Retinal pigment epithelial cell (primary cell): Measurements from ENCODE around the gene CDC42BPG.
"Not testable (repeated sequence)": the region's sequence is repeated elsewhere in the genome, so short reads cannot be mapped to it uniquely, and the experiment has no call there.

Source experiments
- DNase-seq: peaks from one replicate; pipeline ENCODE4 v3.0.0-alpha.2; 2010; ENCODE audit warnings: low read depth
- H3K4me3 ChIP-seq: 2 replicates; pipeline ENCODE4 v1.5.1; 2011; ENCODE audit warnings: mild to moderate bottlenecking, low read length, control low read depth, moderate library complexity
- TF ChIP-seq, protein P1 (sequence below): conservative IDR thresholded peaks from 2 replicates; pipeline ENCODE4 v1.5.1; 2011; ENCODE audit warnings: low read depth, low read length, control low read depth, inconsistent platforms

The CDC42BPG gene

DNA sequence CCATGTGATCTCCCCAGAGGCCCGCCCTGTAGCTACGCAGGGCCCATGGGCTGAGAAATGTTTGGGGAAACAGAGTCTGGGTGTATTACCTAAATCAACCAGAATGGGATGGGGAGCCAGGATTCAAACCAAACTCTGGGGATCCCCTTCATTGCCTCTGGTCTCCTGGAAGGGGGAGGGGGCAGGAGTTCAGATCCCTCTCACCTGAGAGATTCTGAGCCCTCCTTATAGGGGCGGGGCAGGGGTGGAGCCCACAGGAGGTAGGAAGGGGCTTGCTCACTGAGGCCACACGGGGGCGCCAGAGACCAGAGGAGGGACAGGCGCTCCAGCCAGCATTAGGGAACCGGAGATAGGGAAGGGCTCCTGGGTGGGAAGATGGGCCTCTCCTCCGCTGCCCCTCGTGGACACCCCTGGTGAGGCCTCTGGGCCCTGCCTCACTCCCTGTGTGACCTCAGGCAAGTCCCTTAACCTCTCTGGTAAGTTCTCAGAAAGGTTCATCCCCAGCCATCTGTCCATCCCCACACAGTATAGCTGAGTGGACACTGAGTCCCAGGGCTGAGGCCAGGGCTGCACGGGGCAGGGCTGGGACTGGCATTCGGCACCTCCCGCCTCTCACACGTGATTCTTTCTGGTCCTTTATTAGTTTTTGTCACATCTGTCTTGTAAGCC, 2.7 kb upstream of the CDC42BPG start:
- TF ChIP-seq, protein P1, sequence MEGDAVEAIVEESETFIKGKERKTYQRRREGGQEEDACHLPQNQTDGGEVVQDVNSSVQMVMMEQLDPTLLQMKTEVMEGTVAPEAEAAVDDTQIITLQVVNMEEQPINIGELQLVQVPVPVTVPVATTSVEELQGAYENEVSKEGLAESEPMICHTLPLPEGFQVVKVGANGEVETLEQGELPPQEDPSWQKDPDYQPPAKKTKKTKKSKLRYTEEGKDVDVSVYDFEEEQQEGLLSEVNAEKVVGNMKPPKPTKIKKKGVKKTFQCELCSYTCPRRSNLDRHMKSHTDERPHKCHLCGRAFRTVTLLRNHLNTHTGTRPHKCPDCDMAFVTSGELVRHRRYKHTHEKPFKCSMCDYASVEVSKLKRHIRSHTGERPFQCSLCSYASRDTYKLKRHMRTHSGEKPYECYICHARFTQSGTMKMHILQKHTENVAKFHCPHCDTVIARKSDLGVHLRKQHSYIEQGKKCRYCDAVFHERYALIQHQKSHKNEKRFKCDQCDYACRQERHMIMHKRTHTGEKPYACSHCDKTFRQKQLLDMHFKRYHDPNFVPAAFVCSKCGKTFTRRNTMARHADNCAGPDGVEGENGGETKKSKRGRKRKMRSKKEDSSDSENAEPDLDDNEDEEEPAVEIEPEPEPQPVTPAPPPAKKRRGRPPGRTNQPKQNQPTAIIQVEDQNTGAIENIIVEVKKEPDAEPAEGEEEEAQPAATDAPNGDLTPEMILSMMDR = peak; percentile 86
- DNase-seq = no peak
- H3K4me3 ChIP-seq = no peak overlapping the region

- H3K4me3 ChIP-seq, DNase-seq: not testable (repeated sequence)
Observed at GRCh38 chr11:64845776-64846129, 1.3 kb upstream of the CDC42BPG start.

- peak overlapping the region; percentile 40 for H3K4me3 ChIP-seq
- DNase-seq = no peak
- TF ChIP-seq, protein P1 = no peak
Observed at GRCh38 chr11:64845129-64845775, 799 bp upstream of the CDC42BPG start.

GRCh38 chr11:64843686-64844329, 645 bp downstream of the CDC42BPG start:
- peak overlapping the region; percentile 22 for H3K4me3 ChIP-seq
- no peak for DNase-seq

DNA sequence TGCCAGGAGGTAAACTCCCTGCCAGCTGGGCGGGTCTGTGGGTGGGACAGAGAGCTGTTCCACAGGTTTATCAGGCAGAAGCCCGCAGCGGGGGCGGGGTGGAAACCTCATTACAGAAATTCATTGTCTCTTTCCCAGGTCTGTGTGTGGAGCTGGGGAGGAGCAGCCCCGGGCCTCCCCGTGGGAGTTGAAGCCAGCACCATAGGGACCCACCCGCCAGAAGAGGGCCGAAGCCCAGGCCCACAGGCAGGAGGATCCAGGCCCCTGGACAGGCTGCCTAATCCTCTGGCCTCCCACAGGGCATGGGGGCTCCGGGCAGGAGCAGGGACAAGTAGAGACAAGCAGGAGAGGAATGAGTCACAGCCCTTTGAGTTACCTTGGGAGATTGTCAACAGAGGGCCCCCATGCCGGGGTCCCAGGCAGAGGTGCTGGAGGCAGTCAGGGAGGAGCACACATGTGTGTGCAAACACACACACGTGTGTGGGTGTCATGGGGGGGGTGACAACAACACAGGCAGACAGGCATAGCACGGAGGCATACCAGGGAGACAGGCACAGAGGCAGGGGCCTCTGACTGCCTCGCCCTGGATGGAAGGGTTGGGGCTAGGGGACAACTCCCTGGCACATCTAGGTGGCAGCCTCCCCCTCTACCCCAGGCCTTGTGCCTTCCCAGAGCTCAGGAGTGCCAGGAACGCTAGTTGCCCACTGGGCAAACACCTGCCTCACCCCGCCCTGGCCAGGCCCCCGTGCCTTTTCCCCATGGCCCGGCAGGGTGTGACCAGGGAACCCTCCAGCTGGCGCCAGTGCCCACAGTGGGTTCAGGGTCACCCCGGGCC, 1.4 kb downstream of the CDC42BPG start:
- no peak overlapping the region for H3K4me3 ChIP-seq
- TF ChIP-seq, protein P1 = no peak
- DNase-seq = no peak

More at GRCh38 chr11:64843686-64844329, 645 bp downstream of the CDC42BPG start:
- TF ChIP-seq, protein P1 = no peak

DNA sequence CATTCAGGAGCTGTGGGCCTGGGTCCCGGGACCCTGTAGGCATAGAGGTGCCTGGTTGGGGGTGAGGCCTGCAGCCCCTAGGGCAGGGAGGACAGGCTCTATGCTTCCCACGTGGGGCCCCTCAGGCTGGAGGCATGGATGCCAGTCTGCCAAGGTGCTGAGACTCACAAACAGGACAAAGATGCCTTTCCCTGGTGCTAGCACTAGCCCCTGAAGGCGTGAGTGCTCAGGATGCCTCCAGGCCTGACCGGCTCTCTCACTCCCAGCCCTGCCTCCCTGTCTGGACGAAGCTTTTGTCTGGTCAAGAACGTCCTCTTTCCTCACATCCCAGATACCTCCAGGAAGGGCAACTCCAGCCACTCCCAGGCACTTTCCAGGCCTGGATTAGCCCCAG, 2.1 kb downstream of the CDC42BPG start:
- no peak overlapping the region for H3K4me3 ChIP-seq
- DNase-seq = no peak
- TF ChIP-seq, protein P1 = no peak

DNA sequence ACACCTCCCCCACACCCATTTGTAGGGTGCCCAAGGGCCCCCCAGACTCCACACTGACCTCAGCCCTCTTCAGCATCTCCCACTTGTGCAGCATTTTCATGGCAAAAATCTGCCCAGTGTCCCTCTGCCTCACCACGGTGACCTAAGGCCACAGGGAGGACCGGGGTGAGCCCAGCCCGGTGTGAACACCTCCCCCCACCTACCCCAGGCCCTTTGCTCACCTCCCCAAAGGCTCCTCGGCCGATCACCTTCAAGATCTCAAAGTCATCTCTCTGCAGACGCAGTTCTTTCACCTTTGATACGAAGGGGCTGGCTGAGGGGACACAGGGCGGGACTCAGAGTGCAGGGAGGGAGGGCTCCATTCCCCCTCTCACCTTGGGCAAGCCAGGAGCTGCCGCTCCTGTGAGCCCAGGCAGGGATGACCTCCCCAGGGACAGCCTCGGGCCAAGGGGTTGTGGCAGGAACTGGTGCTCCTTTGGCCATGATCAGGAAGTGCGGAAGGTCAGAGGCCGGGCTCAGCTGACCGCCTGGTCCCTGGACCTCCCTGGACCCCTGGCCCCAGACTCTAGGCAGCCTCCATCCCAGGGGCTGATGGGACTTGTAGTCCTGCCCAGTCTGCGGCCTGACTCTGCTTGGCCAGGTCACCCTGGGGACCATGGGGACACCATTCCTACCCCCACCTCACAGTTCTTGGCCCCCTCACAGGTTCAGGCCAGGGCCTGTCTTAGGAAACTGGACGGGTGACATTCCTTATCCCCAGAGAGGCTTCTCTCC, 2.7 kb downstream of the CDC42BPG start:
- TF ChIP-seq, protein P1 = no peak
- no peak overlapping the region for H3K4me3 ChIP-seq
- no peak for DNase-seq
